ENCODE measurements around the gene GAREM1.

GRCh38 chr18:32237049-32237448, 233.6 kb downstream of the GAREM1 start:
- TF ChIP-seq, protein P1, sequence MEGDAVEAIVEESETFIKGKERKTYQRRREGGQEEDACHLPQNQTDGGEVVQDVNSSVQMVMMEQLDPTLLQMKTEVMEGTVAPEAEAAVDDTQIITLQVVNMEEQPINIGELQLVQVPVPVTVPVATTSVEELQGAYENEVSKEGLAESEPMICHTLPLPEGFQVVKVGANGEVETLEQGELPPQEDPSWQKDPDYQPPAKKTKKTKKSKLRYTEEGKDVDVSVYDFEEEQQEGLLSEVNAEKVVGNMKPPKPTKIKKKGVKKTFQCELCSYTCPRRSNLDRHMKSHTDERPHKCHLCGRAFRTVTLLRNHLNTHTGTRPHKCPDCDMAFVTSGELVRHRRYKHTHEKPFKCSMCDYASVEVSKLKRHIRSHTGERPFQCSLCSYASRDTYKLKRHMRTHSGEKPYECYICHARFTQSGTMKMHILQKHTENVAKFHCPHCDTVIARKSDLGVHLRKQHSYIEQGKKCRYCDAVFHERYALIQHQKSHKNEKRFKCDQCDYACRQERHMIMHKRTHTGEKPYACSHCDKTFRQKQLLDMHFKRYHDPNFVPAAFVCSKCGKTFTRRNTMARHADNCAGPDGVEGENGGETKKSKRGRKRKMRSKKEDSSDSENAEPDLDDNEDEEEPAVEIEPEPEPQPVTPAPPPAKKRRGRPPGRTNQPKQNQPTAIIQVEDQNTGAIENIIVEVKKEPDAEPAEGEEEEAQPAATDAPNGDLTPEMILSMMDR (conservative IDR thresholded peaks at IDR 0.05 in 1 of 2, IDR thresholded peaks at IDR 0.05 in 1 of 2; ENCODE audit: low read depth in 1 of 2, low read length in 2 of 2) = no peak
- no peak for TF ChIP-seq EZH2 (IDR thresholded peaks at IDR 0.05; ENCODE audit: low read length, missing control alignments)
